ENCODE data around the gene SLC16A1. TPM values are rescaled to one million over a fixed set of nuclear protein-coding genes. Genes with fewer than 3 reads are reported as not detected.

SLC16A1 gene
- total RNA-seq, 2 experiments from 2014 or later = 74.3 to 81.3 TPM

GRCh38 chr1:112923234-112923958 is 32.6 kb downstream of the SLC16A1 start:
- intact Hi-C loops (cut with micrococcal nuclease) = no loop called here
- Mint-ChIP-seq H3K9me3 (no peaks in the 10 kb centered on the region), H3K36me3 (ENCODE audit: low read depth) (peaks cover 44% of the 10 kb centered on the region)

DNA sequence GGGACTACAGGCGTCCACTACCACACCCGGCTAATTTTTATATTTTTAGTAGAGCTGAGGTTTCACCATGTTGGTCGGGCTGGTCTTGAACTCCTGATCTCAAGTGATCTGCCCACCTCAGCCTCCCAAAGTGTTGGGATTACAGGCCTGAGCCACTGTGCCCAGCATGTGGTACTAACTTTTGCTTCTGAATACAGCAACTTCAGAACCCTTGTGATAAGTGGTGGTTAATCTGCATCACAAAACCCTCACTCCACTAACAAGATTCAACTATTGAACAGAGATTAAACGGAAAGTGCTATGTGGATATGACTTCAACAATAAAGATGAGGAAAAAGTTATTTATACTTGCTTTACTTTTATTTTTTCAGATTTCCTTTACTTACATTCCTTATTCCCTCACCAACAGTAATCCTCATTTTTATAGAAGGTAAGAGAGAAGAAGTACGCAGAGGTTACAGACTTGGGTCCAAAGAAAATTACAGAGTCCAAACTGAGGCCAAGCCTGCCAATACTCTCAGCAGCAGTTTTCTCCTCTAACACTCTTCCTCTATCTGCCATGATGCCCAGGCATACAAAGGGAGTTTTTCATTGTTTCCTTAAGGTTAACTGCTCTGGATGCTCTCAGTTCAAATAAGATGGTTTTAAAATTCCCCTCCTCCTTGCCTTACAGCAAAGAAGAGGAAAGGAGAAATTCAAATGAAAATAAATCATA is 44.3 kb downstream of the SLC16A1 start:
- Mint-ChIP-seq H3K4me3 (no peak overlapping the region), H3K27ac (no peak overlapping the region), H3K9me3 (no peaks in the 10 kb centered on the region), H3K36me3 (ENCODE audit: low read depth) (peaks cover 44% of the 10 kb centered on the region), H3K4me1 (ENCODE audit: low read depth) (no peaks in the 10 kb centered on the region), H3K27me3 (no peaks in the 10 kb centered on the region)
- no peak for DNase-seq
- intact Hi-C loops (cut with micrococcal nuclease) = no loop called here
- POLR2A ChIA-PET = no interaction called here
- ATAC-seq = no peak
- TF ChIP-seq, protein P1, sequence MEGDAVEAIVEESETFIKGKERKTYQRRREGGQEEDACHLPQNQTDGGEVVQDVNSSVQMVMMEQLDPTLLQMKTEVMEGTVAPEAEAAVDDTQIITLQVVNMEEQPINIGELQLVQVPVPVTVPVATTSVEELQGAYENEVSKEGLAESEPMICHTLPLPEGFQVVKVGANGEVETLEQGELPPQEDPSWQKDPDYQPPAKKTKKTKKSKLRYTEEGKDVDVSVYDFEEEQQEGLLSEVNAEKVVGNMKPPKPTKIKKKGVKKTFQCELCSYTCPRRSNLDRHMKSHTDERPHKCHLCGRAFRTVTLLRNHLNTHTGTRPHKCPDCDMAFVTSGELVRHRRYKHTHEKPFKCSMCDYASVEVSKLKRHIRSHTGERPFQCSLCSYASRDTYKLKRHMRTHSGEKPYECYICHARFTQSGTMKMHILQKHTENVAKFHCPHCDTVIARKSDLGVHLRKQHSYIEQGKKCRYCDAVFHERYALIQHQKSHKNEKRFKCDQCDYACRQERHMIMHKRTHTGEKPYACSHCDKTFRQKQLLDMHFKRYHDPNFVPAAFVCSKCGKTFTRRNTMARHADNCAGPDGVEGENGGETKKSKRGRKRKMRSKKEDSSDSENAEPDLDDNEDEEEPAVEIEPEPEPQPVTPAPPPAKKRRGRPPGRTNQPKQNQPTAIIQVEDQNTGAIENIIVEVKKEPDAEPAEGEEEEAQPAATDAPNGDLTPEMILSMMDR (IDR thresholded peaks at IDR 0.05) = no peak
- CTCF ChIA-PET = interaction anchor here (1.0 kb wide), 1 partner anchor 32 kb away, joined by 3 read pairs; no protein-coding TSS in a partner anchor

More at GRCh38 chr1:112923234-112923958, 32.6 kb downstream of the SLC16A1 start:
- POLR2A ChIA-PET = interaction anchor here (1.0 to 1.1 kb wide), 2 partner anchors 12 to 25 kb away, joined by 3 to 4 read pairs; no protein-coding TSS in a partner anchor
- DNase-seq (no peak), ATAC-seq (no peak)
- Mint-ChIP-seq H3K4me3 (no peak overlapping the region), H3K27me3 (no peaks in the 10 kb centered on the region), H3K4me1 (ENCODE audit: low read depth) (no peaks in the 10 kb centered on the region), H3K27ac (no peak overlapping the region)
- CTCF ChIA-PET = interaction anchor here (0.7 kb wide), 1 partner anchor 149 kb away, joined by 3 read pairs; the partner anchor contains the start of gene LRIG2
- TF ChIP-seq, protein P1 (IDR thresholded peaks at IDR 0.05) = no peak

DNA sequence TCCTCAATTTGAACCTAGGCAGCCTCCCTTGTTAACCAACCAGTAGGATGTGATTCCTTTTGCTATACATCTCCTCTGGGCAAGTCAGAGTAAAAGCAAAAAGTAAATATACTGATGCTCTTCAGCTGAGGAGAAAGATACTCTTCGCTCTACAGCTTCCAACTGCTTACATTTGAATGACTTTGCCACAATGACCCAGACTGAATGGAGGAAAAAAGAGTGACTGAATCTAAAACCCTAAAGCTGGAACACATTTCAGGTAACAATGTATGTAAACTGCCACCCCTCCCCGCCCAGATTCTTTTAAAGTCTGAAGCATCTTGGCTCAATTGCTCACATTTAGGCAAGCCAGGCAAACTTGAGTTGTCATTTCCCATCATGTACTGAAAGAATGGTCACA is 46.1 kb downstream of the SLC16A1 start:
- intact Hi-C loops (cut with micrococcal nuclease) = no loop called here
- Mint-ChIP-seq H3K27me3 (no peaks in the 10 kb centered on the region), H3K36me3 (ENCODE audit: low read depth) (peaks cover 31% of the 10 kb centered on the region), H3K4me1 (ENCODE audit: low read depth) (peaks cover 5% of the 10 kb centered on the region), H3K9me3 (no peaks in the 10 kb centered on the region), H3K27ac (no peak overlapping the region), H3K4me3 (no peak overlapping the region)
- CTCF ChIA-PET = no interaction called here
- DNase-seq (no peak), ATAC-seq (no peak)
- TF ChIP-seq, protein P1 (IDR thresholded peaks at IDR 0.05) = no peak
- POLR2A ChIA-PET = no interaction called here

- Mint-ChIP-seq H3K36me3 (ENCODE audit: low read depth) (peaks cover 14% of the 10 kb centered on the region), H3K4me1 (ENCODE audit: low read depth) (peaks cover 19% of the 10 kb centered on the region), H3K9me3 (no peaks in the 10 kb centered on the region), H3K4me3 (no peak overlapping the region), H3K27ac (no peak overlapping the region), H3K27me3 (no peaks in the 10 kb centered on the region)
- intact Hi-C loops (cut with micrococcal nuclease) = no loop called here
- CTCF ChIA-PET = interaction anchor here (0.8 to 2.2 kb wide), 2 partner anchors 26 to 167 kb away, joined by 3 to 6 read pairs; partner anchors contain the start of gene LRIG2
- no peak for ATAC-seq
- DNase-seq = no peak
- TF ChIP-seq, protein P1 (IDR thresholded peaks at IDR 0.05) = no peak
- POLR2A ChIA-PET = no interaction called here
Observed at GRCh38 chr1:112906150-112906698, 49.8 kb downstream of the SLC16A1 start.

Measured in activated CD8-positive, alpha-beta T cell treated with anti-CD3 and anti-CD28 coated beads for 36 hours (primary cell).